Measurements from ENCODE around the gene COL27A1. TPM values are rescaled to one million over a fixed set of nuclear protein-coding genes. Genes with fewer than 3 reads are reported as not detected.

COL27A1 gene
- total RNA-seq, 1 experiment from 2014 or later = 37.0 TPM

DNA sequence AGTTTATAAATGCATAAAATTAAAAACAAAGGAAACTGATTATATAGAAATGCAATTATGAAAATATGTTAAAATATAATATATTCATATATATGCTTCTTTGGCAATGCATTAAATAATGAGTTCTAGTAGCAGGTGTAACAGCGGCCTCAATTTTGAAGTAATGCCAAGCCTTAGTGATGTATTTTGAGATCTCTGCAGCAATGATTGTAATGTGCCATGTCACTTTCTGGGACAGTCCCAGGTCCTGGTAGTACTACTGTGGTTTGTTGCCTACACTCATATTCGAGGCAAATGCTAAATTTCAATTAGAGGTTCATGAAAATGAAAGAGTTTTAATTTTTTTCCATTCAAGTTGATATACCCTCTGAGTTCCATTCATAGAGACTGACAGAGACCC is 91.7 kb downstream of the COL27A1 start:
- Histone ChIP-seq H3K4me1 (ENCODE audit: insufficient read depth, low read length, poor library complexity, severe bottlenecking) (peaks cover 12% of the 10 kb centered on the region), H3K9me3 (ENCODE audit: low read depth, low read length, poor library complexity, severe bottlenecking) (no peaks in the 10 kb centered on the region), H3K36me3 (ENCODE audit: insufficient read depth, low read length, poor library complexity, severe bottlenecking) (no peaks in the 10 kb centered on the region), H3K4me3 (ENCODE audit: low read depth, low read length, poor library complexity, severe bottlenecking) (no peak overlapping the region), H3K27ac (ENCODE audit: low read depth, low read length, poor library complexity, severe bottlenecking) (no peak overlapping the region), H3K27me3 (replicated peaks; ENCODE audit: insufficient read depth, low read depth, low read length, poor library complexity) (no peaks in the 10 kb centered on the region)
- ChIA-PET POLR2A (ENCODE audit: low non-redundant PET) (no interaction called here), CTCF (no interaction called here)
- TSS peak; percentile 12 for BruUV-seq (replicated peaks)
- no peak for DNase-seq (ENCODE audit: low spot score)
- no peak for TF ChIP-seq EZH2 (IDR thresholded peaks at IDR 0.05; ENCODE audit: borderline replicate concordance, low read depth, low read length, poor library complexity, severe bottlenecking)
- TF ChIP-seq, protein P1, sequence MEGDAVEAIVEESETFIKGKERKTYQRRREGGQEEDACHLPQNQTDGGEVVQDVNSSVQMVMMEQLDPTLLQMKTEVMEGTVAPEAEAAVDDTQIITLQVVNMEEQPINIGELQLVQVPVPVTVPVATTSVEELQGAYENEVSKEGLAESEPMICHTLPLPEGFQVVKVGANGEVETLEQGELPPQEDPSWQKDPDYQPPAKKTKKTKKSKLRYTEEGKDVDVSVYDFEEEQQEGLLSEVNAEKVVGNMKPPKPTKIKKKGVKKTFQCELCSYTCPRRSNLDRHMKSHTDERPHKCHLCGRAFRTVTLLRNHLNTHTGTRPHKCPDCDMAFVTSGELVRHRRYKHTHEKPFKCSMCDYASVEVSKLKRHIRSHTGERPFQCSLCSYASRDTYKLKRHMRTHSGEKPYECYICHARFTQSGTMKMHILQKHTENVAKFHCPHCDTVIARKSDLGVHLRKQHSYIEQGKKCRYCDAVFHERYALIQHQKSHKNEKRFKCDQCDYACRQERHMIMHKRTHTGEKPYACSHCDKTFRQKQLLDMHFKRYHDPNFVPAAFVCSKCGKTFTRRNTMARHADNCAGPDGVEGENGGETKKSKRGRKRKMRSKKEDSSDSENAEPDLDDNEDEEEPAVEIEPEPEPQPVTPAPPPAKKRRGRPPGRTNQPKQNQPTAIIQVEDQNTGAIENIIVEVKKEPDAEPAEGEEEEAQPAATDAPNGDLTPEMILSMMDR (conservative IDR thresholded peaks at IDR 0.05; ENCODE audit: low read depth, low read length) = no peak
- intact Hi-C loops (cut with micrococcal nuclease; ENCODE audit: unreplicated experiment) = no loop called here

DNA sequence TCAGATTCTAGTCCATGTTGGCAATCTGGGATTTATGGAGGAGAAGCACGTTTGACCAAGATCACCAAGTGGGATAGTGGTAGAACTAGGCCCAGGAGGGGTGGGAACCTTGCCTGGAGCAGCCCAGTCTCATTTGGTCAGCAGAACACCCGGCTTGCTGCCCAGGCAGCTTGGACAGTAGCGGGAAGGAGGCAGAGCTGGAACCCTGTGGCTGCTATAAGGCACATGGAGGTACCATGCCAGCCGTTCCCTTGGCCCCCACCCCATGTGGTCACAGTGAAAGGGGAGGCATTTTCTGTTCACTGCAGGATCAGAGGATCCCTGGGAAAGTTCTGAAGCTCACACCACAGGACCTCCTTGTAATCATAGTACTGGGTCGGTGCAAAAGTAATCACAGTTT is 92.2 kb downstream of the COL27A1 start:
- ChIA-PET CTCF (no interaction called here), POLR2A (ENCODE audit: low non-redundant PET) (no interaction called here)
- BruUV-seq (replicated peaks) = no TSS peak
- Histone ChIP-seq H3K9me3 (ENCODE audit: low read depth, low read length, poor library complexity, severe bottlenecking) (no peaks in the 10 kb centered on the region), H3K4me1 (ENCODE audit: insufficient read depth, low read length, poor library complexity, severe bottlenecking) (peaks cover 12% of the 10 kb centered on the region), H3K27ac (ENCODE audit: low read depth, low read length, poor library complexity, severe bottlenecking) (no peak overlapping the region), H3K27me3 (replicated peaks; ENCODE audit: insufficient read depth, low read depth, low read length, poor library complexity) (no peaks in the 10 kb centered on the region), H3K4me3 (ENCODE audit: low read depth, low read length, poor library complexity, severe bottlenecking) (no peak overlapping the region), H3K36me3 (ENCODE audit: insufficient read depth, low read length, poor library complexity, severe bottlenecking) (no peaks in the 10 kb centered on the region)
- intact Hi-C loops (cut with micrococcal nuclease; ENCODE audit: unreplicated experiment) = no loop called here
- DNase-seq (ENCODE audit: low spot score) = no peak
- TF ChIP-seq EZH2 (IDR thresholded peaks at IDR 0.05; ENCODE audit: borderline replicate concordance, low read depth, low read length, poor library complexity, severe bottlenecking) = no peak
- TF ChIP-seq, protein P1 (conservative IDR thresholded peaks at IDR 0.05; ENCODE audit: low read depth, low read length) = no peak

DNA sequence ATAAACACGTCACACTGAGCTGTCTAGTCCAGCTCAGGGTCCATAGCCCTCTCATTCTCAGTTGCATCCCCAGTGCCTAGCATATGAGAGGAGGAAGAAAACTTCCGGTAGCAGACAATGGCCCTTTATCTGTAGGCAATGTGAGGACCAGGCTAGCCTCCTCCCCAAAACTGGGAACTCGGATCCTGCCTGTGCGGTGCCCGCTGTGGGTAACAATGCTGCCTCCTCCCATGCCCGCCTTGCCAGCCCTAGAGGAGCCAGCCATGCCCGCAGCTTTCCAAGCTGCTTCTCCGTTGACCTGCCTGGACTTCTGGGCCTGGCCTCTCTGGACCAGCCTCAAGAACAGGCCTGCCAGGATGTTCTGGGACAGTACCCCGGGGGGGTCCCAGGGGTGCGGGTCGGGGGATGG is 93.0 kb downstream of the COL27A1 start:
- TF ChIP-seq, protein P1 (conservative IDR thresholded peaks at IDR 0.05; ENCODE audit: low read depth, low read length) = no peak
- TF ChIP-seq EZH2 (IDR thresholded peaks at IDR 0.05; ENCODE audit: borderline replicate concordance, low read depth, low read length, poor library complexity, severe bottlenecking) = no peak
- POLR2A ChIA-PET (ENCODE audit: low non-redundant PET) = no interaction called here
- CTCF ChIA-PET = no interaction called here
- intact Hi-C loops (cut with micrococcal nuclease; ENCODE audit: unreplicated experiment) = no loop called here
- peaks cover 12% of the 10 kb centered on the region for H3K4me1 ChIP-seq (ENCODE audit: insufficient read depth, low read length, poor library complexity, severe bottlenecking)
- no peaks in the 10 kb centered on the region for H3K9me3 ChIP-seq (ENCODE audit: low read depth, low read length, poor library complexity, severe bottlenecking)
- no peaks in the 10 kb centered on the region for H3K27me3 ChIP-seq (replicated peaks; ENCODE audit: insufficient read depth, low read depth, low read length, poor library complexity)
- DNase-seq (ENCODE audit: low spot score) = no peak
- no peak overlapping the region for H3K27ac ChIP-seq (ENCODE audit: low read depth, low read length, poor library complexity, severe bottlenecking)
- no peak overlapping the region for H3K4me3 ChIP-seq (ENCODE audit: low read depth, low read length, poor library complexity, severe bottlenecking)
- BruUV-seq (replicated peaks) = no TSS peak
- no peaks in the 10 kb centered on the region for H3K36me3 ChIP-seq (ENCODE audit: insufficient read depth, low read length, poor library complexity, severe bottlenecking)

Measured in A673 (cell line).